Uterus (tissue), 4 donors: ENCODE measurements around the gene TINAGL1. TPM values are rescaled to one million over a fixed set of nuclear protein-coding genes. Genes with fewer than 3 reads are reported as not detected.

Source experiments
- DNase-seq, 2 donors: peaks; one replicate each; pipeline ENCODE4 v3.0.0-alpha.2; 2019 to 2020
- H3K27ac ChIP-seq, 2 donors: fragments of 200-600 bp; sonication (generic); 1 replicate in 1 of 2; 2 replicates in 1 of 2; pipeline ENCODE4 v1.5.1; 2016 to 2018
- H3K27me3 ChIP-seq, 2 donors: fragments of 200-600 bp; sonication (generic); one replicate each; pipeline ENCODE4 v1.5.1; 2018 to 2019; ENCODE audit warnings: control low read depth in 1 of 2
- H3K36me3 ChIP-seq, 2 donors: fragments of 200-600 bp; sonication (generic); one replicate each; pipeline ENCODE4 v1.5.1; 2019; ENCODE audit warnings: control low read depth in 1 of 2
- H3K4me1 ChIP-seq, 2 donors: fragments of 200-600 bp; sonication (generic); one replicate each; pipeline ENCODE4 v1.5.1; 2018 to 2019; ENCODE audit warnings: control low read depth in 1 of 2
- H3K4me3 ChIP-seq, 2 donors: fragments of 200-600 bp; sonication (generic); 1 replicate in 1 of 2; 2 replicates in 1 of 2; pipeline ENCODE4 v1.5.1; 2018 to 2019; ENCODE audit warnings: mild to moderate bottlenecking in 1 of 2
- H3K9me3 ChIP-seq, 2 donors: fragments of 200-600 bp; sonication (generic); one replicate each; pipeline ENCODE4 v1.5.1; 2019; ENCODE audit warnings: control low read depth in 1 of 2
- CTCF ChIP-seq, 4 experiments: fragments of 200-600 bp in 2 of 4; fragments of 450-650 bp in 2 of 4; sonication (generic) in 2 of 4; IDR thresholded peaks; one replicate each; pipeline ENCODE4 v1.5.1; 2016 to 2019; ENCODE audit warnings: antibody characterized with exemption in 4 of 4, mild to moderate bottlenecking in 2 of 4, moderate library complexity in 1 of 4
- POLR2A ChIP-seq, 2 donors: fragments of 450-650 bp; IDR thresholded peaks; one replicate each; pipeline ENCODE4 v1.6.1; 2016; ENCODE audit warnings: antibody characterized with exemption in 2 of 2, mild to moderate bottlenecking in 1 of 2, moderate library complexity in 1 of 2
- intact Hi-C: fragments of 100-400 bp; cut with DNase I; formaldehyde crosslinking; loops from one replicate; pipeline ENCODE4 v1.15.1; 2023; ENCODE audit warnings: low total_unique reads
- total RNA-seq, 4 donors: library from RNA; depleted of rRNA in 3 of 4; stranded (reverse); fragments of >200 nt in 3 of 4; gene quantifications; one replicate each; pipeline versions ENCODE4 v1.1.0 to v1.2.4, GENCODE V29; 2014 to 2023
- donor health status: DM: yes; HTN: yes; CAD: no.

Gene TINAGL1
- total RNA-seq, 4 donors from 2014 or later = 104 to 247 (median 182) TPM

DNA sequence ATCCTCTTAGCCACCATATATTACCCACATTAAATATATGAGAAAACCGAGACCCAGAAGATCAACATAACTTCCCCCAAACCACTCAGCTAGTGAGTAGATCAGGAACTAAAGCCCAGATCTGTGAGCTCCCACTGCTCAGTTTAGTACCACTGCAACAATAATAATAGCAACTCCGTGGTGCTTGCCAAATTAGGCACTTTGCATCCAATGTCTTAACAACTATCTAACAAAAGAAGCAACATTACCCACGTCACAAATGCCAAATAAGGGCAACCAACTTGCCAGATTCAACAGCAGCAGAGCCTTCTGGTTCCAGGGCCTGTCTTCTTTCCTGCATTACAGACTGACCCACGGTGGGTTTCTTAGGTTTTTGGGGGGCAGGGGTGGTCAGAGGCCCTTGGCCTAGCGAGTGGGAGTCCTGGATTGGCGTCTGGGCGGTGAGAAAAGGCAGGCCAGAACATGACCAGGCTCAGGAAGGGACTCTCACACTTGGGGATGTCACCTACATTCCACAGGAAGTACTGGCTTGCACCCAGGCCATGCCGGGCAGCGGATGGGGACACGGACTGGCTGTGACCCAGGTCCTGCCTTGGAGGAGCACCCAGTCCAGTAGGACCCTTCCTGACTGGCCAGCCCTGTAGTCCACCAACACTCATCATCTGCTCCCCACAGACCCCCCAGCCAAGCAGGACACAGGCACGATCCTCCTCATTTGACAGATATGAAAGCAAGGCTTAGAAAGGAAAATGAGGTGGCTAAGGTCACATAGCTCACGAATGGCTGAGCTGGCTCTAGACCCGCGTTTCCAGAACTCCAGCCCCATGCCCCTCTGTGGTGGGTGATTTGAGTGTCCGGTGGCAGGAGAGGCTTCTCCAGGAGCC lies 45.8 kb downstream of the TINAGL1 start:
- Histone ChIP-seq H3K4me1 (peaks cover 0 to under 1% of the 10 kb centered on the region in 2 donors), H3K27ac (no peak overlapping the region), H3K4me3 (no peak overlapping the region), H3K36me3 (no peaks in the 10 kb centered on the region), H3K9me3 (no peaks in the 10 kb centered on the region), H3K27me3 (no peaks in the 10 kb centered on the region)
- no peak for DNase-seq
- TF ChIP-seq POLR2A (IDR thresholded peaks at IDR 0.05) (no peak), CTCF (IDR thresholded peaks at IDR 0.05) (no peak)
- intact Hi-C loops = no loop called here

DNA sequence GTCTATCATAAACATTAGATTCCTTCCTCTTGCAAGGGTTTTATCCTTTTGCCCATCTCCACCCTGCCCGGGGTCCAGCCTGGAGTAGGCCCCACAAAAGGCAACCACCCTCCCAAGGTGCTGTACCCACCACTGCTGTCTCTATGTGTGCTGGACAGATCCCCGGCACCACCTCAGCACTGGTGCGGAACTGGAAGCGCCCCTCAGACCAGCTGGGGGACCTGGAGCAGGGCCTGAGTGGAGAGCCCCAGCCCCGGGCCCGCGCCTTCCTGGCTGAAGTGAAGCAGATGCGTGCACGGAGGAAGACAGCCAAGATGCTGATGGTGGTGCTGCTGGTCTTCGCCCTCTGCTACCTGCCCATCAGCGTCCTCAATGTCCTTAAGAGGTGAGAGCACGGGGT lies 47.0 kb downstream of the TINAGL1 start:
- Histone ChIP-seq H3K4me3 (no peak overlapping the region), H3K9me3 (no peaks in the 10 kb centered on the region), H3K27ac (no peak overlapping the region), H3K36me3 (no peaks in the 10 kb centered on the region), H3K4me1 (peaks cover 0 to 12% of the 10 kb centered on the region in 2 donors), H3K27me3 (no peaks in the 10 kb centered on the region)
- TF ChIP-seq CTCF (IDR thresholded peaks at IDR 0.05) (no peak), POLR2A (IDR thresholded peaks at IDR 0.05) (no peak)
- intact Hi-C loops = no loop called here
- DNase-seq = no peak

DNA sequence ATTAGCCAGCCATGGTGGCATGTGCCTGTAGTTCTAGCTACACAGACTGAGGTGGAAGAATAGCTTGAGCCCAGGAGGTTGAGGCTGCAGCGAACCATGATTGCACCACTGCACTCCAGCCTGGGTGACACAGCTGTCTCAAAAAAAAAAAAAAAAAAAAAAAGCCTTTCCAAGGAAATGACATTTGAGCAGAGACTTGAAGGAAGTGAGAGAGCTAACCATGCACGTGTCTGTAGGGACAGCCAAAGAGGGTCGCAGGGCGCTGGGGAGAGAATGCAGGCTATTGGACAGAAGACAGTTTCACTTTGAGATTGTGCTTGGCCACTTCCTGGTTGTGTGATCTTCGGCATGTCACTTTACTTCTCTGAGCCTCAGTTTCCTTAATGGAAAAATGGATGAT lies 48.0 kb downstream of the TINAGL1 start:
- H3K4me1 ChIP-seq = peaks cover 0 to 12% of the 10 kb centered on the region in 2 donors
- intact Hi-C loops = no loop called here
- no peak for DNase-seq

GRCh38 chr1:31624731-31625514 lies 48.6 kb downstream of the TINAGL1 start:
- Histone ChIP-seq H3K4me1 (peaks cover 0 to 12% of the 10 kb centered on the region in 2 donors), H3K9me3 (no peaks in the 10 kb centered on the region), H3K36me3 (no peaks in the 10 kb centered on the region), H3K27me3 (no peaks in the 10 kb centered on the region), H3K4me3 (no peak overlapping the region), H3K27ac (no peak overlapping the region)
- TF ChIP-seq CTCF (IDR thresholded peaks at IDR 0.05) (no peak), POLR2A (IDR thresholded peaks at IDR 0.05) (no peak)
- intact Hi-C loops = no loop called here
- no peak for DNase-seq

More for the DNA sequence above, 48.0 kb downstream of the TINAGL1 start:
- H3K27ac ChIP-seq = no peak overlapping the region
- H3K36me3 ChIP-seq = no peaks in the 10 kb centered on the region
- H3K4me3 ChIP-seq = no peak overlapping the region
- TF ChIP-seq POLR2A (IDR thresholded peaks at IDR 0.05) (no peak), CTCF (IDR thresholded peaks at IDR 0.05) (no peak)
- H3K27me3 ChIP-seq = no peaks in the 10 kb centered on the region
- H3K9me3 ChIP-seq = no peaks in the 10 kb centered on the region
